Spinal cord (tissue), 10 donors: Measurements from ENCODE around the gene SLC1A3. TPM values are rescaled to one million over a fixed set of nuclear protein-coding genes. Genes with fewer than 3 reads are reported as not detected.

Source experiments
- DNase-seq, 6 donors: peaks; one replicate each; pipeline versions ENCODE4 v3.0.0 to v3.0.0-alpha.2; 2013 to 2015; ENCODE audit warnings: low spot score in 6 of 6, low read depth in 4 of 6
- H3K27ac ChIP-seq: one replicate; pipeline ENCODE4 v1.5.1; 2013; ENCODE audit warnings: low read depth, low read length, control low read depth
- H3K27me3 ChIP-seq: one replicate; pipeline ENCODE4 v1.6.1; 2013; ENCODE audit warnings: low read length; ENCODE audit not compliant: control insufficient read depth, insufficient read depth
- H3K36me3 ChIP-seq: one replicate; pipeline ENCODE4 v1.6.1; 2013; ENCODE audit warnings: low read length; ENCODE audit not compliant: control insufficient read depth, insufficient read depth
- H3K4me1 ChIP-seq: one replicate; pipeline ENCODE4 v1.6.1; 2013; ENCODE audit warnings: low read length; ENCODE audit not compliant: control insufficient read depth, insufficient read depth
- H3K4me3 ChIP-seq: one replicate; pipeline ENCODE4 v1.5.1; 2013; ENCODE audit warnings: low read depth, low read length, control low read depth
- H3K9me3 ChIP-seq: one replicate; pipeline ENCODE4 v1.6.1; 2013; ENCODE audit warnings: low read length; ENCODE audit not compliant: control insufficient read depth, insufficient read depth
- WGBS: methylation state at CpG from one replicate; pipeline ENCODE4 v1.1.5; 2013; ENCODE audit warnings: missing lambda C conversion rate; ENCODE audit not compliant: insufficient coverage; 5-methylcytosine and 5-hydroxymethylcytosine counted together
- polyA plus RNA-seq, 2 donors: library from polyadenylated mRNA; unstranded; fragments of 120-200 nt; gene quantifications; one replicate each; pipeline ENCODE4 v1.2.1, GENCODE V29; 2013; ENCODE audit not compliant: insufficient read length in 2 of 2
- total RNA-seq, 2 donors: library from RNA; depleted of rRNA in 1 of 2; stranded (reverse); fragments of 120-200 nt in 1 of 2; fragments of >200 nt in 1 of 2; gene quantifications; one replicate each; pipeline versions ENCODE4 v1.2.3 to v1.2.4, GENCODE V29; 2013 to 2014
- donor health status: healthy.

Gene SLC1A3
- total and polyA plus RNA-seq, 4 donors, result 456 to 738 (median 465) TPM

DNA sequence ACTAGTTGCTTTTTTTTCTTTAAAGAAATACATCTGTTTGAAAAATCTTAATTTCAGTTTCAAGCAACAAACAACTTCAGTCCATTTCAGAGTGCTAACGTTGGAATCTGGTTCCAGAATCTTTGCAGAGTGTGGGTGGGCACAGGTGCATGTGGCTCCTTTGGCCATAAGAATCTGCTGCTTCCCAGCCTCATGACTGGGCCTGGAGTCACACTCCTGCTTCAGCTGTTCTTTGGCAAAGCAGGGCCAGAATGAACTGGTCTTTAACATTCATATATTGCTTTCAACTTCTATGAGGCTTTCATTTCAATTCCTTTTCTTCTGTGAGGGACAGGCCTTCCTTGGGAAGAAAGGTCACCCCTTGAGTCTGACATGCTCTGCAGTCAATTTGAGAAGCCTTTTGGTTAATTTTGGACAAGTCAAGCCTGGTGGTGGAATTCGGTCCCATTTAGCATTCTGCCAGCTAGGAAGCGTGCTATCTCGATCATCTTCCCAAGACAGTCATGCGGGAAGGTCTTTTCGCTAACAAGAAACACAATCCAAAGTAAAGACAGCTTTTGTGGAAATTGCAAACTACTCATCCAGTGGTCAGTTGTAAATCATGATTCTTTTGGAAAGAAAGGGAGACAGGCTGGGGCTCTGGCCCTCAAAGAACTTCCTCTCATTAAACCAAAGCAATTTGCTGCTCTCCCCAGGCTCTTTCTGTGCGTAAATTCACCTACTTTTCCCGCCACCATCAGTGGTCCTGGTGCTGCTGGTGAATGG is 55.2 kb downstream of the SLC1A3 start:
- Histone ChIP-seq H3K4me3 (no peak overlapping the region), H3K27ac (peak overlapping the region; percentile 91), H3K27me3 (no peaks in the 10 kb centered on the region), H3K9me3 (no peaks in the 10 kb centered on the region), H3K36me3 (no peaks in the 10 kb centered on the region), H3K4me1 (peaks cover 31% of the 10 kb centered on the region)
- 16% methylated on average over 4 of the region's 8 CpGs for WGBS
- no peak for DNase-seq

DNA sequence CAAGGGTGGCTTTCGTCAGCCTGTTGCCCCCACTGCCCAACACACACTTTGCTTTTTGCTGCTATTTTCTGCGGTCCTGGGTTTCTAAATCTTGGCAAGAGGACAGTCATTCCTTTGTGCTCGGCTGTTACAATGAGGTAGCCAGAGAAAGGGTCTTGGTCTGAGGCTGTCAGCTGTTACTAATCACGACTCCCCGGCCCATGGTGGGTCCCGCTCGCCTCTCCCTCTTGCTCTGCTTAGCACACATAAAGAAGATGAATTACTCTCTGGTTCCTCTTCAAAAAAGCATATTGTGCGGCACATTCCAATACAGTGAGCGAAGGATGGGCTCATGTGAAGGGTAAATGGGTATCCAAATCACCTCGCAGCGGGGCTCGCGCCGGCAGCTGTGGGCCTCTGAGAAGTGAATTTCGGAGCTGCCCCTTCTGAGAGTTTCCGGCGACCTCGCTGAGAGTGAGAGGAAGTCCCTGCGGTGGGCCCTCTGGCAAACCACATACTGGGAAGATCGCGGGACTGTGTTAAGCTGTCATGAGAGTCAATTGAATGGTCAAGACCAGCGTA is 56.0 kb downstream of the SLC1A3 start:
- Histone ChIP-seq H3K27me3 (no peaks in the 10 kb centered on the region), H3K4me1 (peaks cover 31% of the 10 kb centered on the region), H3K9me3 (no peaks in the 10 kb centered on the region), H3K4me3 (no peak overlapping the region), H3K36me3 (no peaks in the 10 kb centered on the region), H3K27ac (peak overlapping the region; percentile 91)
- 18% methylated on average over 19 of the region's 22 CpGs for WGBS
- peak; percentile 57 to 93 (median 70) for DNase-seq

- H3K4me3 ChIP-seq, result no peak overlapping the region
- H3K27me3 ChIP-seq, result no peaks in the 10 kb centered on the region
- no CpG with 5 or more reads among the region's 3 CpGs for WGBS
- peaks cover 27% of the 10 kb centered on the region for H3K4me1 ChIP-seq
- peak overlapping the region; percentile 1 for H3K27ac ChIP-seq
- no peaks in the 10 kb centered on the region for H3K36me3 ChIP-seq
- no peaks in the 10 kb centered on the region for H3K9me3 ChIP-seq
- DNase-seq, result peak in 1 of 6 donors; percentile 58
Measured at GRCh38 chr5:36664766-36665165, 58.4 kb downstream of the SLC1A3 start.

DNA sequence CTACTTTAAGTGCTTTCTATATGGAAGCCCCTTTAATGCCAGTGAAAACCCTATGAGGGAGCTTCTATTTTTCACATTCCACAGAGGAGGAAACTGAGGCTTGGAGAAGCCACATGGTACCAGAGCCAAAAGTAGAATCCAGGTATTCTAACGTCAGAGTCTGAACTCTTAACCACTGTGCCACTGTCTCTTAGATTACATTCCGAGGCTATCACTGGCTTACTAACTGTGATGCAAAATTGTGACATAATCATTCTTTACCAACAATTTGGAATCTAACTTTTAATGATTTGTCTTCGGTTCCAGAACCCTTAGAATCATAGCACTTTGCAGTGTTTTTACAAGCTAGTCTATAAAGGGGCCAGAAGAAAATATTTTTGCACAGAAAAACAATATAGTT is 59.2 kb downstream of the SLC1A3 start:
- H3K36me3 ChIP-seq, result no peaks in the 10 kb centered on the region
- peaks cover 27% of the 10 kb centered on the region for H3K4me1 ChIP-seq
- H3K4me3 ChIP-seq, result no peak overlapping the region
- no CpG with 5 or more reads among the region's 3 CpGs for WGBS
- no peaks in the 10 kb centered on the region for H3K27me3 ChIP-seq
- no peaks in the 10 kb centered on the region for H3K9me3 ChIP-seq
- no peak overlapping the region for H3K27ac ChIP-seq
- no peak for DNase-seq

GRCh38 chr5:36666274-36666673 is 59.9 kb downstream of the SLC1A3 start:
- Histone ChIP-seq H3K27me3 (no peaks in the 10 kb centered on the region), H3K4me1 (peaks cover 23% of the 10 kb centered on the region), H3K9me3 (no peaks in the 10 kb centered on the region), H3K27ac (peak overlapping the region; percentile 30), H3K4me3 (no peak overlapping the region), H3K36me3 (peaks cover 2% of the 10 kb centered on the region)
- DNase-seq, result peak in 1 of 6 donors; percentile 29
- no CpG with 5 or more reads among the region's 2 CpGs for WGBS

DNA sequence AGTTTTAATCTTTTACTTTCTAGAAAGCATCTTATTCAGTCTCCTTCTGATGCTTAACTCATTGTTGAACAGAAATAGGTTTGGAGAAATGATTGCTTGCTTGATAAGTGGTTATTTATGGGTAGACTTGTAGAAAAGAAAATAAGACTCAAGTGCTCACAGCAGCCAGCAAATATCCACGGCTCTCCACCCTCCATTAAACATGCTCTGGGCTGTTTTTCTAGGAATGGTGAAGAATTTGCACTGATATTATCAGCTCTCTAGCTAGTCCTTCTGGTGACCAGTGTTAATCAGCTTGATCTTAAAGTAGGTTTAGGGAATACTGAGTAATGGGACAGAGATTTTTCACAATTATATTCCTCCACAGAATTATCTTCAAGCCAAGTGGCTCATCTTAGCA is 60.6 kb downstream of the SLC1A3 start:
- Histone ChIP-seq H3K27ac (no peak overlapping the region), H3K27me3 (no peaks in the 10 kb centered on the region), H3K36me3 (peaks cover 3% of the 10 kb centered on the region), H3K4me1 (peaks cover 16% of the 10 kb centered on the region), H3K9me3 (no peaks in the 10 kb centered on the region), H3K4me3 (no peak overlapping the region)
- no CpG with 5 or more reads among the region's 1 CpG for WGBS
- DNase-seq, result no peak

DNA sequence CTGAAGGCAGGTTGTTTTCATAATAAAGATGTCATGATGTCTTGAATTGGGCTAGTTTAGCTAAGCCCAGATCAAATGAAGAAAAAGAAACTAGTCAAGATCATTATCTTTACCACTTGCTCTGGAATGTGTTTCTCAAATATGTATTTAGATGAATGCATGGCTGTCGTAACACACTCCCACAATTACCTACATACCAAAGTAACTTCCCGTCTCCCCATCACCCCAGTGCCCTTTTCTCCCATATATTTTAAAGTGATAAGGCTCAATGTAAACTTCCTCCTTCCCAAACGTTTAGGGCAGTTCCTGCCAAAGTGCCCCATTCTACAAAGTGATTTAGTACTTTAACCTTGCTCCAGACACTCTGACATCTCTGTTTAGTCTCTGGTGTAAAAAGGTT is 61.4 kb downstream of the SLC1A3 start:
- Histone ChIP-seq H3K4me3 (no peak overlapping the region), H3K27me3 (no peaks in the 10 kb centered on the region), H3K36me3 (peaks cover 6% of the 10 kb centered on the region), H3K27ac (no peak overlapping the region), H3K9me3 (no peaks in the 10 kb centered on the region), H3K4me1 (peaks cover 8% of the 10 kb centered on the region)
- DNase-seq, result no peak
- 60% methylated on average over 1 of the region's 3 CpGs for WGBS

- 80% methylated on average over 10 of the region's 13 CpGs for WGBS
- Histone ChIP-seq H3K27me3 (no peaks in the 10 kb centered on the region), H3K4me1 (peaks cover 3% of the 10 kb centered on the region), H3K4me3 (no peak overlapping the region), H3K9me3 (no peaks in the 10 kb centered on the region), H3K36me3 (peaks cover 6% of the 10 kb centered on the region), H3K27ac (no peak overlapping the region)
- DNase-seq, result no peak
Measured at GRCh38 chr5:36669015-36669651, 62.7 kb downstream of the SLC1A3 start.

DNA sequence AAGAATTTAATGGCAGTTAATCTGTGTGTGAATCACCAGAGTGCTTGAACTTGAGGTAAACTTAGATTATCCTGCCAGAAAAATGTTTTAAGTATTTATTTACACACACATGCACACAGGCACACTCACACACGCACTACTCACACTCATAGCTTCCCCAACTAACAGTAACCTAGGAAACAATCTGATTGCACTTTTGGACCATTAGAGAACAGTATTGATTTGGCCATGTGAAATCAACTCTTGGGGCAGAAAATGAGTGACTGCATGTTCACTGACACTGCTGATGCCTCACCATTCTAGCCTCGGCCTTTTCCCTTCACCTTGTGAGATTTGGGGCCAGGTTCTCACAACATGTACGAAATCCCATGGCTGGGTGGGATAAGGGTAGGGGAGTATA is 64.1 kb downstream of the SLC1A3 start:
- DNase-seq, result no peak
- peaks cover 3% of the 10 kb centered on the region for H3K4me1 ChIP-seq
- H3K9me3 ChIP-seq, result no peaks in the 10 kb centered on the region
- no peaks in the 10 kb centered on the region for H3K27me3 ChIP-seq
- no peak overlapping the region for H3K27ac ChIP-seq
- no CpG with 5 or more reads among the region's 3 CpGs for WGBS
- H3K36me3 ChIP-seq, result peaks cover 6% of the 10 kb centered on the region
- H3K4me3 ChIP-seq, result no peak overlapping the region
